Naive B cell (primary cell): ENCODE measurements around the gene STIM1. TPM values are rescaled to one million over a fixed set of nuclear protein-coding genes. Genes with fewer than 3 reads are reported as not detected.

Experiments used
- ATAC-seq, 2 donors: fragments of 150-1000 bp; cut with Tn5 transposase; 2 replicates each; pipeline ENCODE4 v1.10.0; 2021; ENCODE audit warnings: low read depth in 2 of 2, mild to moderate bottlenecking in 2 of 2, moderate library complexity in 2 of 2
- DNase-seq: peaks from one replicate; pipeline ENCODE4 v3.0.0; 2022
- H3K27ac Mint-ChIP-seq, 6 donors: one replicate each; pipeline ENCODE4 v1.8.0; 2020 to 2022; ENCODE audit warnings: mild to moderate bottlenecking in 6 of 6, mixed read lengths in 6 of 6, moderate library complexity in 5 of 6, inconsistent platforms in 2 of 6
- H3K27me3 Mint-ChIP-seq, 3 donors: one replicate each; pipeline ENCODE4 v1.8.0; 2021 to 2022; ENCODE audit warnings: mixed read lengths in 3 of 3, mild to moderate bottlenecking in 1 of 3
- H3K36me3 Mint-ChIP-seq, 2 donors: one replicate each; pipeline ENCODE4 v1.8.0; 2020 to 2022; ENCODE audit warnings: mixed read lengths in 2 of 2, inconsistent platforms in 1 of 2, mild to moderate bottlenecking in 1 of 2
- H3K4me1 Mint-ChIP-seq, 3 donors: one replicate each; pipeline ENCODE4 v1.8.0; 2020 to 2022; ENCODE audit warnings: mixed read lengths in 3 of 3, inconsistent platforms in 1 of 3, mild to moderate bottlenecking in 1 of 3, moderate library complexity in 1 of 3
- H3K4me3 Mint-ChIP-seq, 8 donors: one replicate each; pipeline ENCODE4 v1.8.0; 2020 to 2022; ENCODE audit warnings: mild to moderate bottlenecking in 8 of 8, mixed read lengths in 8 of 8, moderate library complexity in 8 of 8, inconsistent platforms in 2 of 8
- H3K9me3 Mint-ChIP-seq, 7 donors: one replicate each; pipeline ENCODE4 v1.8.0; 2020 to 2022; ENCODE audit warnings: mixed read lengths in 7 of 7, mild to moderate bottlenecking in 5 of 7, inconsistent platforms in 2 of 7, moderate library complexity in 1 of 7
- polyA plus RNA-seq, 6 donors: library from polyadenylated mRNA; unstranded; fragments of 300-500 nt; fragmentation: Illumina TruSeq; gene quantifications; one replicate each; pipeline ENCODE4 v1.2.3, GENCODE V29; 2021; ENCODE audit warnings: low read depth in 6 of 6

STIM1 gene
- polyA plus RNA-seq, 6 donors from 2014 or later = 29.1 to 51.9 (median 35.0) TPM

- peaks cover 60 to 77% (median 60%) of the 10 kb centered on the region in 3 donors for H3K4me1 Mint-ChIP-seq
- H3K27me3 Mint-ChIP-seq = no peaks in the 10 kb centered on the region
- H3K9me3 Mint-ChIP-seq = no peaks in the 10 kb centered on the region
- peak overlapping the region in 3 of 6 donors; percentile 2 to 45 (median 10) for H3K27ac Mint-ChIP-seq
- no peak for DNase-seq
- H3K4me3 Mint-ChIP-seq = no peak overlapping the region
- H3K36me3 Mint-ChIP-seq = peaks cover 0 to under 1% of the 10 kb centered on the region in 2 donors
- no peak for ATAC-seq
Measured at GRCh38 chr11:3959015-3959902, 103.8 kb downstream of the STIM1 start.

- peaks cover 54 to 72% (median 56%) of the 10 kb centered on the region in 3 donors for H3K4me1 Mint-ChIP-seq
- DNase-seq (no peak), ATAC-seq (no peak)
- H3K4me3 Mint-ChIP-seq = no peak overlapping the region
- no peaks in the 10 kb centered on the region for H3K27me3 Mint-ChIP-seq
- no peaks in the 10 kb centered on the region for H3K9me3 Mint-ChIP-seq
- no peak overlapping the region for H3K27ac Mint-ChIP-seq
- no peaks in the 10 kb centered on the region for H3K36me3 Mint-ChIP-seq
Measured at GRCh38 chr11:3959903-3960265, 104.4 kb downstream of the STIM1 start.

- no peaks in the 10 kb centered on the region for H3K27me3 Mint-ChIP-seq
- H3K4me1 Mint-ChIP-seq = peaks cover 42 to 68% (median 51%) of the 10 kb centered on the region in 3 donors
- ATAC-seq (no peak), DNase-seq (no peak)
- no peak overlapping the region for H3K27ac Mint-ChIP-seq
- no peaks in the 10 kb centered on the region for H3K9me3 Mint-ChIP-seq
- H3K36me3 Mint-ChIP-seq = peaks cover under 1% of the 10 kb centered on the region in 2 donors
- H3K4me3 Mint-ChIP-seq = no peak overlapping the region
Measured at GRCh38 chr11:3962406-3962840, 107.0 kb downstream of the STIM1 start.

- H3K4me1 Mint-ChIP-seq = peaks cover 39 to 58% (median 44%) of the 10 kb centered on the region in 3 donors
- no peak for ATAC-seq
- H3K4me3 Mint-ChIP-seq = no peak overlapping the region
Measured at GRCh38 chr11:3964056-3964455, 108.6 kb downstream of the STIM1 start.

GRCh38 chr11:3964935-3965604, 109.6 kb downstream of the STIM1 start:
- H3K27me3 Mint-ChIP-seq = no peaks in the 10 kb centered on the region
- H3K36me3 Mint-ChIP-seq = peaks cover 22% of the 10 kb centered on the region in 2 donors
- no peaks in the 10 kb centered on the region for H3K9me3 Mint-ChIP-seq
- H3K27ac Mint-ChIP-seq = peak overlapping the region in 1 of 6 donors; percentile 47
- no peak for ATAC-seq
- no peak overlapping the region for H3K4me3 Mint-ChIP-seq
- H3K4me1 Mint-ChIP-seq = peaks cover 41 to 62% (median 48%) of the 10 kb centered on the region in 3 donors
- DNase-seq = no peak

More at GRCh38 chr11:3964056-3964455, 108.6 kb downstream of the STIM1 start:
- Mint-ChIP-seq H3K27me3 (no peaks in the 10 kb centered on the region), H3K27ac (peak overlapping the region in 2 of 6 donors; percentile 32 to 83), H3K9me3 (no peaks in the 10 kb centered on the region), H3K36me3 (peaks cover 12 to 14% of the 10 kb centered on the region in 2 donors)
- no peak for DNase-seq

GRCh38 chr11:3967695-3968094, 112.2 kb downstream of the STIM1 start:
- no peaks in the 10 kb centered on the region for H3K9me3 Mint-ChIP-seq
- peak overlapping the region in 3 of 6 donors; percentile 24 to 84 (median 81) for H3K27ac Mint-ChIP-seq
- no peak for DNase-seq
- no peaks in the 10 kb centered on the region for H3K27me3 Mint-ChIP-seq
- ATAC-seq = no peak
- peaks cover 23 to 25% of the 10 kb centered on the region in 2 donors for H3K36me3 Mint-ChIP-seq
- H3K4me3 Mint-ChIP-seq = no peak overlapping the region
- H3K4me1 Mint-ChIP-seq = peaks cover 32 to 53% (median 46%) of the 10 kb centered on the region in 3 donors

- Mint-ChIP-seq H3K27ac (peak overlapping the region in 5 of 6 donors; percentile 30 to 97 (median 53)), H3K36me3 (peaks cover 29 to 31% of the 10 kb centered on the region in 2 donors), H3K4me1 (peaks cover 30 to 50% (median 49%) of the 10 kb centered on the region in 3 donors), H3K4me3 (no peak overlapping the region), H3K27me3 (no peaks in the 10 kb centered on the region), H3K9me3 (no peaks in the 10 kb centered on the region)
- DNase-seq = no peak
- no peak for ATAC-seq
Measured at GRCh38 chr11:3969200-3969599, 113.7 kb downstream of the STIM1 start.

GRCh38 chr11:3969613-3970012, 114.1 kb downstream of the STIM1 start:
- Mint-ChIP-seq H3K27me3 (no peaks in the 10 kb centered on the region), H3K27ac (peak overlapping the region in 5 of 6 donors; percentile 32 to 97 (median 90)), H3K36me3 (peaks cover 29 to 31% of the 10 kb centered on the region in 2 donors), H3K4me1 (peaks cover 29 to 50% (median 48%) of the 10 kb centered on the region in 3 donors), H3K9me3 (no peaks in the 10 kb centered on the region), H3K4me3 (no peak overlapping the region)
- DNase-seq = no peak
- ATAC-seq = no peak

GRCh38 chr11:3970108-3970507, 114.6 kb downstream of the STIM1 start:
- no peak overlapping the region for H3K4me3 Mint-ChIP-seq
- H3K27me3 Mint-ChIP-seq = no peaks in the 10 kb centered on the region
- H3K27ac Mint-ChIP-seq = peak overlapping the region in 5 of 6 donors; percentile 43 to 90 (median 77)

GRCh38 chr11:3971756-3972404, 116.4 kb downstream of the STIM1 start:
- peaks cover 29 to 31% of the 10 kb centered on the region in 2 donors for H3K36me3 Mint-ChIP-seq
- peak; percentile 65 to 72 for ATAC-seq
- no peaks in the 10 kb centered on the region for H3K27me3 Mint-ChIP-seq
- no peaks in the 10 kb centered on the region for H3K9me3 Mint-ChIP-seq
- H3K4me3 Mint-ChIP-seq = no peak overlapping the region
- H3K27ac Mint-ChIP-seq = peak overlapping the region in 2 of 6 donors; percentile 47 to 48
- H3K4me1 Mint-ChIP-seq = peaks cover 30 to 50% (median 43%) of the 10 kb centered on the region in 3 donors
- no peak for DNase-seq

More at GRCh38 chr11:3970108-3970507, 114.6 kb downstream of the STIM1 start:
- ATAC-seq = no peak
- H3K4me1 Mint-ChIP-seq = peaks cover 29 to 50% (median 48%) of the 10 kb centered on the region in 3 donors
- no peaks in the 10 kb centered on the region for H3K9me3 Mint-ChIP-seq
- DNase-seq = no peak
- H3K36me3 Mint-ChIP-seq = peaks cover 29 to 31% of the 10 kb centered on the region in 2 donors

- H3K4me1 Mint-ChIP-seq = peaks cover 34 to 50% (median 39%) of the 10 kb centered on the region in 3 donors
- DNase-seq = no peak
- no peaks in the 10 kb centered on the region for H3K27me3 Mint-ChIP-seq
- ATAC-seq = no peak
- H3K27ac Mint-ChIP-seq = peak overlapping the region in 2 of 6 donors; percentile 48 to 54
- H3K4me3 Mint-ChIP-seq = no peak overlapping the region
- H3K9me3 Mint-ChIP-seq = no peaks in the 10 kb centered on the region
- peaks cover 29 to 30% of the 10 kb centered on the region in 2 donors for H3K36me3 Mint-ChIP-seq
Measured at GRCh38 chr11:3972431-3972830, 117.0 kb downstream of the STIM1 start.

- no peaks in the 10 kb centered on the region for H3K27me3 Mint-ChIP-seq
- peaks cover 9 to 14% of the 10 kb centered on the region in 2 donors for H3K36me3 Mint-ChIP-seq
- peaks cover 37 to 56% (median 45%) of the 10 kb centered on the region in 3 donors for H3K4me1 Mint-ChIP-seq
- H3K27ac Mint-ChIP-seq = peak overlapping the region in 4 of 6 donors; percentile 22 to 82 (median 75)
- H3K9me3 Mint-ChIP-seq = no peaks in the 10 kb centered on the region
- DNase-seq (no peak), ATAC-seq (no peak)
- H3K4me3 Mint-ChIP-seq = no peak overlapping the region
Measured at GRCh38 chr11:3977078-3977477, 121.6 kb downstream of the STIM1 start.

- DNase-seq (no peak), ATAC-seq (no peak)
- H3K27me3 Mint-ChIP-seq = no peaks in the 10 kb centered on the region
- peaks cover 0 to 10% of the 10 kb centered on the region in 2 donors for H3K36me3 Mint-ChIP-seq
- H3K4me3 Mint-ChIP-seq = no peak overlapping the region
- no peaks in the 10 kb centered on the region for H3K9me3 Mint-ChIP-seq
- H3K27ac Mint-ChIP-seq = peak overlapping the region in 3 of 6 donors; percentile 27 to 74 (median 45)
- peaks cover 53 to 73% (median 67%) of the 10 kb centered on the region in 3 donors for H3K4me1 Mint-ChIP-seq
Measured at GRCh38 chr11:3981084-3981633, 125.7 kb downstream of the STIM1 start.
